Gastrocnemius medialis (tissue), 4 donors: ENCODE results near the gene SLC22A5.

Experiments
- POLR2A ChIP-seq, 2 donors: fragments of 450-650 bp; IDR thresholded peaks; one replicate each; pipeline ENCODE4 v1.6.1; 2017; ENCODE audit warnings: antibody characterized with exemption in 2 of 2, mild to moderate bottlenecking in 2 of 2, moderate library complexity in 2 of 2
- TF ChIP-seq, protein P1 (sequence below), 5 experiments: fragments of 450-650 bp in 3 of 5; fragments of 200-600 bp in 2 of 5; sonication (generic) in 2 of 5; IDR thresholded peaks in 4 of 5; conservative IDR thresholded peaks in 1 of 5; 1 replicate in 4 of 5; 2 replicates in 1 of 5; pipeline ENCODE4 v1.5.1; 2016 to 2019; ENCODE audit warnings: antibody characterized with exemption in 5 of 5, mild to moderate bottlenecking in 3 of 5, moderate library complexity in 3 of 5

DNA sequence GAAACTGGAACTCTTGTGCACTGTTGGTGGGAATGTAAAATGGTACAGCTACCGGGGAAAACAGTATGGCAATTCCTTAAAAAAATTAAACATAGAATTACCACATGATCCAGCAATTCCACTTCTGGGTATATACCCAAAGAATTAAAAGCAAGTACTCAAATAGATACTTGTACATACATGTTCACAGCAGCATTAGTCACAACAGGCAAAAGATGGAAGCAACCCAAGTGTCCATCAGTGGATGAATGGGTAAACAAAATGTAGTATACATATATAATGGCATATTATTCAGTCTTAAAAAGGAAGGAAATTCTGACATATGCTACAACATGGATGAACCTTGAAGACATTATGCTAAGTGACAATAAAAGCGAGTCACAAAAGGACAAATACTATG lies 7.4 kb upstream of the SLC22A5 start:
- TF ChIP-seq, protein P1, sequence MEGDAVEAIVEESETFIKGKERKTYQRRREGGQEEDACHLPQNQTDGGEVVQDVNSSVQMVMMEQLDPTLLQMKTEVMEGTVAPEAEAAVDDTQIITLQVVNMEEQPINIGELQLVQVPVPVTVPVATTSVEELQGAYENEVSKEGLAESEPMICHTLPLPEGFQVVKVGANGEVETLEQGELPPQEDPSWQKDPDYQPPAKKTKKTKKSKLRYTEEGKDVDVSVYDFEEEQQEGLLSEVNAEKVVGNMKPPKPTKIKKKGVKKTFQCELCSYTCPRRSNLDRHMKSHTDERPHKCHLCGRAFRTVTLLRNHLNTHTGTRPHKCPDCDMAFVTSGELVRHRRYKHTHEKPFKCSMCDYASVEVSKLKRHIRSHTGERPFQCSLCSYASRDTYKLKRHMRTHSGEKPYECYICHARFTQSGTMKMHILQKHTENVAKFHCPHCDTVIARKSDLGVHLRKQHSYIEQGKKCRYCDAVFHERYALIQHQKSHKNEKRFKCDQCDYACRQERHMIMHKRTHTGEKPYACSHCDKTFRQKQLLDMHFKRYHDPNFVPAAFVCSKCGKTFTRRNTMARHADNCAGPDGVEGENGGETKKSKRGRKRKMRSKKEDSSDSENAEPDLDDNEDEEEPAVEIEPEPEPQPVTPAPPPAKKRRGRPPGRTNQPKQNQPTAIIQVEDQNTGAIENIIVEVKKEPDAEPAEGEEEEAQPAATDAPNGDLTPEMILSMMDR (IDR thresholded peaks at IDR 0.05 in 4 of 5, conservative IDR thresholded peaks at IDR 0.05 in 1 of 5): no peak
- no peak for TF ChIP-seq POLR2A (IDR thresholded peaks at IDR 0.05)
